Liver (tissue), 9 donors: Measurements from ENCODE around the gene GJB2. TPM values are rescaled to one million over a fixed set of nuclear protein-coding genes. Genes with fewer than 3 reads are reported as not detected.
A peak's percentile ranks its signal among the peaks of the same experiment; 100 is the strongest.

ENCODE experiments used
- DNase-seq: peaks from one replicate; pipeline ENCODE4 v3.0.0-alpha.2; 2017; ENCODE audit warnings: low spot score
- H3K27ac ChIP-seq, 2 donors: one replicate each; pipeline ENCODE4 v1.7.0; 2013; ENCODE audit warnings: inconsistent platforms in 2 of 2, low read length in 2 of 2, control low read depth in 1 of 2, low read depth in 1 of 2, mild to moderate bottlenecking in 1 of 2
- H3K27me3 ChIP-seq, 4 donors: one replicate each; pipeline versions ENCODE4 v1.6.1 to v1.7.0; 2013; ENCODE audit warnings: low read length in 3 of 4, inconsistent platforms in 1 of 4, mild to moderate bottlenecking in 1 of 4, moderate library complexity in 1 of 4; ENCODE audit not compliant: control insufficient read depth in 4 of 4, insufficient read depth in 4 of 4
- H3K36me3 ChIP-seq, 4 donors: one replicate each; pipeline versions ENCODE4 v1.6.1 to v1.7.0; 2013; ENCODE audit warnings: low read length in 3 of 4, mild to moderate bottlenecking in 3 of 4, low read depth in 1 of 4, moderate library complexity in 1 of 4; ENCODE audit not compliant: control insufficient read depth in 4 of 4, insufficient read depth in 3 of 4
- H3K4me1 ChIP-seq, 4 donors: one replicate each; pipeline versions ENCODE4 v1.6.1 to v1.7.0; 2013; ENCODE audit warnings: low read length in 3 of 4, mild to moderate bottlenecking in 3 of 4, moderate library complexity in 1 of 4; ENCODE audit not compliant: control insufficient read depth in 4 of 4, insufficient read depth in 4 of 4
- H3K4me3 ChIP-seq, 3 donors: one replicate each; pipeline versions ENCODE4 v1.6.1 to v1.7.0; 2013; ENCODE audit warnings: low read length in 3 of 3, control low read depth in 1 of 3, low read depth in 1 of 3, mild to moderate bottlenecking in 1 of 3
- H3K9ac ChIP-seq, 2 donors: one replicate each; pipeline ENCODE4 v1.7.0; 2013; ENCODE audit warnings: low read length in 2 of 2, mild to moderate bottlenecking in 2 of 2, moderate library complexity in 2 of 2, control low read depth in 1 of 2, low read depth in 1 of 2
- H3K9me3 ChIP-seq, 4 donors: one replicate each; pipeline versions ENCODE4 v1.6.1 to v1.7.0; 2013; ENCODE audit warnings: low read length in 3 of 4; ENCODE audit not compliant: control insufficient read depth in 4 of 4
- EGR1 ChIP-seq, 2 donors: IDR thresholded peaks; 2 replicates each; pipeline ENCODE4 v1.6.1; 2016 to 2018; ENCODE audit warnings: antibody characterized with exemption in 2 of 2, low read depth in 2 of 2
- FOXA2 ChIP-seq: IDR thresholded peaks from 2 replicates; pipeline ENCODE4 v1.6.1; 2016; ENCODE audit warnings: antibody characterized with exemption
- GABPA ChIP-seq, 2 donors: IDR thresholded peaks in 1 of 2; conservative IDR thresholded peaks in 1 of 2; 2 replicates each; pipeline ENCODE4 v1.6.1; 2016; ENCODE audit warnings: antibody characterized with exemption in 2 of 2, mild to moderate bottlenecking in 1 of 2, moderate library complexity in 1 of 2
- HNF4A ChIP-seq, 2 donors: conservative IDR thresholded peaks; 2 replicates each; pipeline ENCODE4 v1.6.1; 2016; ENCODE audit warnings: antibody characterized with exemption in 2 of 2, mild to moderate bottlenecking in 2 of 2
- HNF4G ChIP-seq: IDR thresholded peaks from 2 replicates; pipeline ENCODE4 v1.6.1; 2016; ENCODE audit warnings: antibody characterized with exemption
- RXRA ChIP-seq, 2 donors: IDR thresholded peaks; 2 replicates each; pipeline ENCODE4 v1.6.1; 2017 to 2018; ENCODE audit warnings: antibody characterized with exemption in 2 of 2, mild to moderate bottlenecking in 1 of 2
- SP1 ChIP-seq: IDR thresholded peaks from 2 replicates; pipeline ENCODE4 v1.6.1; 2018; ENCODE audit warnings: antibody characterized with exemption, mild to moderate bottlenecking
- TAF1 ChIP-seq: conservative IDR thresholded peaks from 2 replicates; pipeline ENCODE4 v1.6.1; 2016; ENCODE audit warnings: antibody characterized with exemption, mild to moderate bottlenecking
- ZBTB33 ChIP-seq: IDR thresholded peaks from 2 replicates; pipeline ENCODE4 v1.6.1; 2016; ENCODE audit warnings: antibody characterized with exemption
- WGBS: extraction: QIAGEN DNeasy Blood & Tissue Kit; methylation state at CpG from one replicate; pipeline ENCODE4 v1.1.7; 2013; 5-methylcytosine and 5-hydroxymethylcytosine counted together
- polyA plus RNA-seq, 2 donors: library from polyadenylated mRNA; stranded (reverse) in 1 of 2; unstranded in 1 of 2; fragments of 200-250 nt in 1 of 2; fragments of >200 nt in 1 of 2; fragmentation: Nextera tagmentation in 1 of 2; extraction: Ambion mirVana in 1 of 2; gene quantifications; one replicate each; pipeline versions ENCODE4 v1.2.1 to v1.2.3, GENCODE V29; 2013 to 2015
- total RNA-seq, 2 donors: library from RNA; depleted of rRNA; stranded (reverse); fragments of >200 nt; gene quantifications; one replicate each; pipeline ENCODE4 v1.2.3, GENCODE V29; 2014
- donor health status: healthy.
- donor health status: healthy.
- donor health status: healthy.
- donor health status: healthy.
- donor health status: healthy.

GJB2 gene
- total and polyA plus RNA-seq, 4 donors = 8.0 to 50.1 (median 20.6) TPM

- Histone ChIP-seq H3K9ac (no peak overlapping the region), H3K4me3 (no peak overlapping the region), H3K9me3 (no peaks in the 10 kb centered on the region), H3K36me3 (peaks cover 0 to 6% (median 3%) of the 10 kb centered on the region in 4 donors), H3K4me1 (peaks cover 11 to 45% (median 35%) of the 10 kb centered on the region in 4 donors), H3K27ac (no peak overlapping the region), H3K27me3 (no peaks in the 10 kb centered on the region)
- no peak for TF ChIP-seq EGR1 (IDR thresholded peaks at IDR 0.05; ENCODE audit: low read depth in 2 of 2)
- peak; percentile 32 to 52 for TF ChIP-seq RXRA (IDR thresholded peaks at IDR 0.05)
- no peak for TF ChIP-seq GABPA (IDR thresholded peaks at IDR 0.05 in 1 of 2, conservative IDR thresholded peaks at IDR 0.05 in 1 of 2)
- TF ChIP-seq HNF4A (conservative IDR thresholded peaks at IDR 0.05) = peak in 1 of 2 donors; percentile 26
- TF ChIP-seq FOXA2 = no peak
- no peak for DNase-seq
- 84% methylated on average over 28 of the region's 28 CpGs for WGBS
These were observed 3.8 kb downstream of the GJB2 start for GRCh38 chr13:20188667-20189553.

GRCh38 chr13:20186771-20187170 is 6.0 kb downstream of the GJB2 start:
- no peaks in the 10 kb centered on the region for H3K27me3 ChIP-seq
- DNase-seq = no peak
- no peak for TF ChIP-seq EGR1 (IDR thresholded peaks at IDR 0.05; ENCODE audit: low read depth in 2 of 2)
- H3K27ac ChIP-seq = no peak overlapping the region
- H3K4me3 ChIP-seq = no peak overlapping the region
- H3K4me1 ChIP-seq = peaks cover 2 to 33% (median 29%) of the 10 kb centered on the region in 4 donors
- peaks cover 0 to 6% (median 3%) of the 10 kb centered on the region in 4 donors for H3K36me3 ChIP-seq
- WGBS = 69% methylated on average over 6 of the region's 6 CpGs
- no peaks in the 10 kb centered on the region for H3K9me3 ChIP-seq
- no peak overlapping the region for H3K9ac ChIP-seq

GRCh38 chr13:20185366-20186056 is 7.2 kb downstream of the GJB2 start:
- WGBS = 82% methylated on average over 12 of the region's 12 CpGs
- H3K9ac ChIP-seq = no peak overlapping the region
- H3K27me3 ChIP-seq = no peaks in the 10 kb centered on the region
- no peak overlapping the region for H3K27ac ChIP-seq
- H3K9me3 ChIP-seq = no peaks in the 10 kb centered on the region
- H3K4me1 ChIP-seq = peaks cover 0 to 21% (median 16%) of the 10 kb centered on the region in 4 donors
- no peak for DNase-seq
- no peak for TF ChIP-seq RXRA (IDR thresholded peaks at IDR 0.05)
- TF ChIP-seq EGR1 (IDR thresholded peaks at IDR 0.05; ENCODE audit: low read depth in 2 of 2) = no peak
- TF ChIP-seq TAF1 = no peak
- no peak for TF ChIP-seq HNF4G
- no peak for TF ChIP-seq ZBTB33
- no peak for TF ChIP-seq SP1
- no peak overlapping the region for H3K4me3 ChIP-seq
- peaks cover 0 to 6% (median 3%) of the 10 kb centered on the region in 4 donors for H3K36me3 ChIP-seq
